Calu3 (cell line): Measurements from ENCODE around the gene IMMP2L. TPM values are rescaled to one million over a fixed set of nuclear protein-coding genes. Genes with fewer than 3 reads are reported as not detected.
"Not testable (repeated sequence)": the region's sequence is repeated elsewhere in the genome, so short reads cannot be mapped to it uniquely, and the experiment has no call there.

Experiments
- BruUV-seq: library from RNA; stranded (reverse); fragments of 400-500 nt; replicated peaks from 2 replicates; lab custom pipeline; 2021; lab: Mats Ljungman, UMichigan
- CTCF ChIA-PET: fragments of 300-600 bp; sonication (Branson Sonifier 250); formaldehyde crosslinking; loops from one replicate; lab custom pipeline; 2022; ENCODE audit warnings: antibody characterized with exemption; lab: Charles Lee
- DNase-seq: peaks from one replicate; pipeline ENCODE4 v3.0.0; 2022
- H3K27ac Mint-ChIP-seq: one replicate; pipeline ENCODE4 v1.8.0; 2022; ENCODE audit warnings: mixed read lengths; ENCODE audit not compliant: unreplicated experiment
- H3K27me3 Mint-ChIP-seq: one replicate; pipeline ENCODE4 v1.8.0; 2022; ENCODE audit warnings: mixed read lengths; ENCODE audit not compliant: unreplicated experiment
- H3K36me3 Mint-ChIP-seq: one replicate; pipeline ENCODE4 v1.8.0; 2022; ENCODE audit warnings: mild to moderate bottlenecking, moderate library complexity, mixed read lengths; ENCODE audit not compliant: insufficient read depth, unreplicated experiment
- H3K4me1 Mint-ChIP-seq: one replicate; pipeline ENCODE4 v1.8.0; 2022; ENCODE audit warnings: mild to moderate bottlenecking, low read depth, mixed read lengths; ENCODE audit not compliant: unreplicated experiment
- H3K4me3 Mint-ChIP-seq: one replicate; pipeline ENCODE4 v1.8.0; 2022; ENCODE audit warnings: mild to moderate bottlenecking, low read depth, moderate library complexity, mixed read lengths; ENCODE audit not compliant: unreplicated experiment
- H3K9me3 Mint-ChIP-seq: one replicate; pipeline ENCODE4 v1.8.0; 2022; ENCODE audit warnings: low read depth, mixed read lengths; ENCODE audit not compliant: unreplicated experiment
- intact Hi-C: fragments of 100-400 bp; cut with micrococcal nuclease; formaldehyde crosslinking; loops from one replicate; pipeline ENCODE4 v1.10.0; 2022; ENCODE audit not compliant: unreplicated experiment
- total RNA-seq: library from RNA; stranded (reverse); gene quantifications from 2 replicates; pipeline ENCODE4 v1.2.3, GENCODE V29; 2022
- TF ChIP-seq, protein P1 (sequence below): fragments of 200-600 bp; IDR thresholded peaks from one replicate; pipeline ENCODE4 v1.8.0; 2022; ENCODE audit warnings: antibody characterized with exemption; ENCODE audit not compliant: unreplicated experiment

Gene IMMP2L
- total RNA-seq, 1 experiment from 2014 or later: 28.6 TPM

DNA sequence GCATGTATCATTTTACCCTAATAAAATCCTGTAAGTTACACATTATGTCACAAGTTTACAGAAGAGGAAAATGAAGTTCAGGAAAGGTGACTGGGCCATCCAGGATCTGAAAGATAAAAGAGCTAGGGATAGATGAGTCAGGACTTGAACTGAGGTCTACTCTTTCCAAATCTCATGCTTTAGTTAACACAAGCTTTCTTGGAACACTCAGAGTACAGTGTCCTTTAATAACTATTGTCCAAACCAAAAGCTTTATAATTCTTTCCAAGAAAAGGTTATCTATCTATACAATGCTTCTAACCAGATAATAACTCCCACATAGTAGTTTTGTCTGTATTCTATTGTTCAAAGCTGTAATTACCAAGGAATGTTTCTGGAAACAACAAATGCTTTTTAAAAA, 306.7 kb downstream of the IMMP2L start:
- CTCF ChIA-PET: interaction anchor here (1.3 kb wide), 1 partner anchor 17 kb away, joined by 3 read pairs; no protein-coding TSS in a partner anchor
- no peaks in the 10 kb centered on the region for H3K9me3 Mint-ChIP-seq
- no peak overlapping the region for H3K4me3 Mint-ChIP-seq
- no peak for DNase-seq
- TF ChIP-seq, protein P1, sequence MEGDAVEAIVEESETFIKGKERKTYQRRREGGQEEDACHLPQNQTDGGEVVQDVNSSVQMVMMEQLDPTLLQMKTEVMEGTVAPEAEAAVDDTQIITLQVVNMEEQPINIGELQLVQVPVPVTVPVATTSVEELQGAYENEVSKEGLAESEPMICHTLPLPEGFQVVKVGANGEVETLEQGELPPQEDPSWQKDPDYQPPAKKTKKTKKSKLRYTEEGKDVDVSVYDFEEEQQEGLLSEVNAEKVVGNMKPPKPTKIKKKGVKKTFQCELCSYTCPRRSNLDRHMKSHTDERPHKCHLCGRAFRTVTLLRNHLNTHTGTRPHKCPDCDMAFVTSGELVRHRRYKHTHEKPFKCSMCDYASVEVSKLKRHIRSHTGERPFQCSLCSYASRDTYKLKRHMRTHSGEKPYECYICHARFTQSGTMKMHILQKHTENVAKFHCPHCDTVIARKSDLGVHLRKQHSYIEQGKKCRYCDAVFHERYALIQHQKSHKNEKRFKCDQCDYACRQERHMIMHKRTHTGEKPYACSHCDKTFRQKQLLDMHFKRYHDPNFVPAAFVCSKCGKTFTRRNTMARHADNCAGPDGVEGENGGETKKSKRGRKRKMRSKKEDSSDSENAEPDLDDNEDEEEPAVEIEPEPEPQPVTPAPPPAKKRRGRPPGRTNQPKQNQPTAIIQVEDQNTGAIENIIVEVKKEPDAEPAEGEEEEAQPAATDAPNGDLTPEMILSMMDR: no peak
- no TSS peak for BruUV-seq
- no peaks in the 10 kb centered on the region for H3K36me3 Mint-ChIP-seq
- intact Hi-C loops: no loop called here
- no peak overlapping the region for H3K27ac Mint-ChIP-seq
- no peaks in the 10 kb centered on the region for H3K27me3 Mint-ChIP-seq
- no peaks in the 10 kb centered on the region for H3K4me1 Mint-ChIP-seq

DNA sequence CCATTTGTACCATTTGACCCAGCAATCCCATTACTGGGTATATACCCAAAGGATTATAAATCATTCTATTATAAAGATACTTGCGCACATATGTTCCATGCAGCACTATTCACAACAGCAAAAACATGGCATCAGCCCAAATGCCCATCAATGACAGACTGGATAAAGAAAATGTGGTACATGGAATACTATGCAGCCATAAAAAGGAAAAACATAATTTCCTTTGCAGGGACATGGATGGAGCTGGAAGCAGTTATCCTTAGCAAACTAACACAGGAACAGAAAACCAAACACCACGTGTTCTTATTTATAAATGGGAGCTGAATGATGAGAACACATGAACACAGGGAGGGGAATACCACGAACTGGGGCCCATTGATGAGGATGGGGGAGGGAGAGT, 310.9 kb downstream of the IMMP2L start:
- H3K36me3 Mint-ChIP-seq, intact Hi-C loops, H3K9me3 Mint-ChIP-seq, CTCF ChIA-PET, H3K4me3 Mint-ChIP-seq, BruUV-seq, H3K27ac Mint-ChIP-seq, H3K27me3 Mint-ChIP-seq, DNase-seq, H3K4me1 Mint-ChIP-seq: not testable (repeated sequence)

- BruUV-seq, H3K27ac Mint-ChIP-seq, intact Hi-C loops, DNase-seq, H3K9me3 Mint-ChIP-seq, CTCF ChIA-PET, H3K36me3 Mint-ChIP-seq, H3K4me3 Mint-ChIP-seq, H3K4me1 Mint-ChIP-seq, H3K27me3 Mint-ChIP-seq: not testable (repeated sequence)
These were observed 312.5 kb downstream of the IMMP2L start for GRCh38 chr7:111249807-111250206.

DNA sequence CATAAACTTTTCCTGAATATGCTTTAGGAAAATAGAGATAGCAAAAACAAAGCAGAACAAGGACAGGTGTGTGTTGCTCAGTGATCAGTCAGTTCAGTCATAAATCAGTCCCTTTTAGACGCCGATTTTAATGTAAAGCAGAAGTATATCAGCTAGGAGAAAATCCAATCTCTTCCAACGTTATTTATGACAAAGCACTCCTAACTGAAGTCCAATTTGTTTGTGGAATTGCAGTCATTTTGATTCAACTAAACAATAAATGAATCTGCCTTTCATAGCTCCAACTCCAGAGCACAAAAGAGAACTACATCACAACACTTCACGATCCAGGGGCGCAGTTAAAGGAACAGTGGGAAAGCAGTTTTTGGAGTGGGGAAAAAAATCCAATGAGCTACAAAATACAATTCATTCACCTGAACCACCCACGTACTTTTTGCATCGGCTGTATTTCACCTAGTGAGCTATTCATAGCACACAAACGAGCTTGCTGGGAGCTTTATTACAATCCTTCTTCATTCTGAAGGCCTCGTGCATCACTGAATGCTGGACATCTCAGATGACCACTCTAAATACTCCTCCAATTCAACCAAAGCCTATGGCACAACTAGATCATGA, 320.0 kb downstream of the IMMP2L start:
- no TSS peak for BruUV-seq
- TF ChIP-seq, protein P1: no peak
- H3K27ac Mint-ChIP-seq: no peak overlapping the region
- no peak overlapping the region for H3K4me3 Mint-ChIP-seq
- no peaks in the 10 kb centered on the region for H3K27me3 Mint-ChIP-seq
- no peaks in the 10 kb centered on the region for H3K9me3 Mint-ChIP-seq
- H3K36me3 Mint-ChIP-seq: no peaks in the 10 kb centered on the region
- DNase-seq: no peak
- intact Hi-C loops: no loop called here
- H3K4me1 Mint-ChIP-seq: peaks cover 16% of the 10 kb centered on the region
- CTCF ChIA-PET: interaction anchor here (0.6 kb wide), 1 partner anchor 10 kb away, joined by 3 read pairs; no protein-coding TSS in a partner anchor

- intact Hi-C loops: no loop called here
- Mint-ChIP-seq H3K36me3 (no peaks in the 10 kb centered on the region), H3K9me3 (peaks cover 3% of the 10 kb centered on the region), H3K4me1 (peaks cover 16% of the 10 kb centered on the region), H3K27me3 (no peaks in the 10 kb centered on the region), H3K27ac (no peak overlapping the region), H3K4me3 (no peak overlapping the region)
- BruUV-seq: no TSS peak
- CTCF ChIA-PET: no interaction called here
- DNase-seq: no peak
- TF ChIP-seq, protein P1: no peak
These were observed 321.9 kb downstream of the IMMP2L start for GRCh38 chr7:111240371-111240770.
